H9 (cell line): ENCODE data around the gene TTLL9. TPM values are rescaled to one million over a fixed set of nuclear protein-coding genes. Genes with fewer than 3 reads are reported as not detected.

Experiments used
- DNase-seq: peaks from one replicate; pipeline ENCODE4 v3.0.0-alpha.2; 2017
- H2AFZ ChIP-seq: one replicate; pipeline ENCODE4 v1.6.1; 2013; ENCODE audit warnings: mild to moderate bottlenecking, low read length, control low read depth, moderate library complexity
- H2AK5ac ChIP-seq: 2 replicates; pipeline ENCODE4 v1.6.1; 2013; ENCODE audit warnings: low read length, control low read depth, mixed read lengths; ENCODE audit not compliant: insufficient read length
- H2BK120ac ChIP-seq: one replicate; pipeline ENCODE4 v1.6.1; 2013; ENCODE audit warnings: low read depth, mild to moderate bottlenecking, low read length, control low read depth, inconsistent platforms; ENCODE audit not compliant: poor library complexity, severe bottlenecking
- H2BK12ac ChIP-seq: 2 replicates; pipeline ENCODE4 v1.6.1; 2013; ENCODE audit warnings: low read length, control low read depth, mixed read lengths, low read depth; ENCODE audit not compliant: insufficient read length
- H2BK15ac ChIP-seq: 2 replicates; pipeline ENCODE4 v1.6.1; 2013; ENCODE audit warnings: low read depth, low read length, control low read depth
- H2BK20ac ChIP-seq: one replicate; pipeline ENCODE4 v1.6.1; 2013; ENCODE audit warnings: low read depth, mild to moderate bottlenecking, low read length, control low read depth, inconsistent platforms; ENCODE audit not compliant: poor library complexity, severe bottlenecking
- H2BK5ac ChIP-seq: 2 replicates; pipeline ENCODE4 v1.6.1; 2013; ENCODE audit warnings: low read length, control low read depth, mixed read lengths; ENCODE audit not compliant: insufficient read length
- H3K14ac ChIP-seq: 2 replicates; pipeline ENCODE4 v1.6.1; 2013; ENCODE audit warnings: low read length, control low read depth; ENCODE audit not compliant: insufficient read depth
- H3K18ac ChIP-seq: 2 replicates; pipeline ENCODE4 v1.6.1; 2013; ENCODE audit warnings: low read depth, mild to moderate bottlenecking, mixed read lengths, low read length, control low read depth; ENCODE audit not compliant: insufficient read length
- H3K23ac ChIP-seq: 2 replicates; pipeline ENCODE4 v1.6.1; 2013; ENCODE audit warnings: low read length, control low read depth, mixed read lengths, low read depth; ENCODE audit not compliant: insufficient read length
- H3K23me2 ChIP-seq: 2 replicates; pipeline ENCODE4 v1.6.1; 2013; ENCODE audit warnings: low read depth, mild to moderate bottlenecking, mixed read lengths, low read length, control low read depth; ENCODE audit not compliant: insufficient read length, poor library complexity, severe bottlenecking
- H3K27ac ChIP-seq: 2 replicates; pipeline ENCODE4 v1.5.1; 2013; ENCODE audit warnings: low read length, control low read depth, mixed read lengths, low read depth; ENCODE audit not compliant: insufficient read length
- H3K27me3 ChIP-seq: 2 replicates; pipeline ENCODE4 v1.6.1; 2013; ENCODE audit warnings: low read length, control low read depth, inconsistent platforms; ENCODE audit not compliant: insufficient read depth
- H3K4ac ChIP-seq: 2 replicates; pipeline ENCODE4 v1.6.1; 2013; ENCODE audit warnings: low read depth, mild to moderate bottlenecking, control low read depth, inconsistent platforms, low read length, moderate library complexity
- H3K4me1 ChIP-seq: 2 replicates; pipeline ENCODE4 v1.6.1; 2013; ENCODE audit warnings: low read length, control low read depth, inconsistent platforms; ENCODE audit not compliant: insufficient read depth
- H3K4me2 ChIP-seq: 2 replicates; pipeline ENCODE4 v1.6.1; 2013; ENCODE audit warnings: low read length, control low read depth, mixed read lengths; ENCODE audit not compliant: insufficient read length, insufficient read depth
- H3K56ac ChIP-seq: 2 replicates; pipeline ENCODE4 v1.6.1; 2013; ENCODE audit warnings: low read depth, mild to moderate bottlenecking, mixed read lengths, low read length, control low read depth; ENCODE audit not compliant: insufficient read length
- H3K79me1 ChIP-seq: 2 replicates; pipeline ENCODE4 v1.6.1; 2013; ENCODE audit warnings: low read depth, mild to moderate bottlenecking, moderate library complexity, low read length, control low read depth, inconsistent platforms; ENCODE audit not compliant: insufficient read depth, poor library complexity, severe bottlenecking
- H3K79me2 ChIP-seq: 2 replicates; pipeline ENCODE4 v1.6.1; 2013; ENCODE audit warnings: low read length, control low read depth, inconsistent platforms; ENCODE audit not compliant: insufficient read depth
- H3K9ac ChIP-seq: 2 replicates; pipeline ENCODE4 v1.6.1; 2013; ENCODE audit warnings: low read length, control low read depth, mixed read lengths; ENCODE audit not compliant: insufficient read length; ENCODE audit errors: extremely low read depth
- H3K9me3 ChIP-seq: one replicate; pipeline ENCODE4 v1.6.1; 2013; ENCODE audit warnings: low read depth, low read length, inconsistent platforms; ENCODE audit not compliant: control insufficient read depth
- H3T11ph ChIP-seq: one replicate; pipeline ENCODE4 v1.6.1; 2013; ENCODE audit warnings: mild to moderate bottlenecking, low read length, control low read depth, inconsistent platforms
- H4K20me1 ChIP-seq: one replicate; pipeline ENCODE4 v1.6.1; 2013; ENCODE audit not compliant: control insufficient read depth, insufficient read length, insufficient read depth
- H4K5ac ChIP-seq: 2 replicates; pipeline ENCODE4 v1.6.1; 2013; ENCODE audit warnings: low read depth, mild to moderate bottlenecking, mixed read lengths, low read length, control low read depth; ENCODE audit not compliant: insufficient read length
- H4K8ac ChIP-seq: replicated peaks from 2 replicates; pipeline ENCODE4 v1.6.1; 2013; ENCODE audit warnings: low read length, control low read depth, mixed read lengths, low read depth; ENCODE audit not compliant: insufficient read length
- H4K91ac ChIP-seq: 2 replicates; pipeline ENCODE4 v1.6.1; 2013; ENCODE audit warnings: low read depth, mild to moderate bottlenecking, moderate library complexity, mixed read lengths, low read length, control low read depth; ENCODE audit not compliant: insufficient read length
- H3K27ac Mint-ChIP-seq, 3 experiments: 2 replicates in 2 of 3; 3 replicates in 1 of 3; pipeline ENCODE4 v1.8.0; 2020 to 2021; ENCODE audit warnings: mixed read lengths in 3 of 3, mild to moderate bottlenecking in 1 of 3, moderate library complexity in 1 of 3
- H3K27me3 Mint-ChIP-seq: 2 replicates; pipeline ENCODE4 v1.8.0; 2021; ENCODE audit warnings: low read depth, mild to moderate bottlenecking, moderate library complexity, mixed read lengths
- H3K36me3 Mint-ChIP-seq, 3 experiments: 2 replicates in 2 of 3; 3 replicates in 1 of 3; pipeline ENCODE4 v1.8.0; 2020 to 2021; ENCODE audit warnings: low read depth in 3 of 3, mixed read lengths in 3 of 3; ENCODE audit not compliant: insufficient read depth in 1 of 3
- H3K4me1 Mint-ChIP-seq, 2 experiments: 2 replicates each; pipeline ENCODE4 v1.8.0; 2020; ENCODE audit warnings: mixed read lengths in 2 of 2
- H3K4me3 Mint-ChIP-seq, 2 experiments: 2 replicates in 1 of 2; 3 replicates in 1 of 2; pipeline ENCODE4 v1.8.0; 2020 to 2021; ENCODE audit warnings: mild to moderate bottlenecking in 2 of 2, mixed read lengths in 2 of 2, moderate library complexity in 1 of 2
- H3K9me3 Mint-ChIP-seq, 2 experiments: 2 replicates in 1 of 2; 3 replicates in 1 of 2; pipeline ENCODE4 v1.8.0; 2020; ENCODE audit warnings: mild to moderate bottlenecking in 2 of 2, mixed read lengths in 2 of 2, moderate library complexity in 1 of 2
- CTCF ChIP-seq: fragments of 200-600 bp; sonication (generic); conservative IDR thresholded peaks from 3 replicates; pipeline ENCODE4 v1.8.0; 2021; ENCODE audit warnings: antibody characterized with exemption, mild to moderate bottlenecking
- WGBS: extraction: QIAGEN DNeasy Blood & Tissue Kit; methylation state at CpG from one replicate; pipeline ENCODE4 v1.1.7; 2013; ENCODE audit warnings: missing lambda C conversion rate, low lambda C conversion rate, mixed read lengths; ENCODE audit not compliant: insufficient read length; ENCODE audit errors: extremely low coverage; 5-methylcytosine and 5-hydroxymethylcytosine counted together
- total RNA-seq: library from RNA; stranded (reverse); gene quantifications from 2 replicates; pipeline ENCODE4 v1.2.1, GENCODE V29; 2021

The TTLL9 gene
- total RNA-seq, 1 experiment from 2014 or later, result 0.20 TPM

GRCh38 chr20:31844737-31845299, 25.6 kb upstream of the TTLL9 start:
- Histone ChIP-seq H3K79me1 (no peaks in the 10 kb centered on the region), H3K4ac (no peak overlapping the region), H2BK20ac (no peak overlapping the region), H3K9ac (no peak overlapping the region), H3K4me2 (no peak overlapping the region), H3K14ac (no peak overlapping the region), H4K8ac (no peak overlapping the region), H3K27ac (no peak overlapping the region), H4K20me1 (no peaks in the 10 kb centered on the region), H3K4me1 (no peaks in the 10 kb centered on the region; the same call in 1 of the 2 replicates), H3K23ac (no peak overlapping the region), H2BK5ac (no peak overlapping the region), H2BK120ac (no peak overlapping the region), H2BK15ac (no peak overlapping the region), H3K56ac (no peak overlapping the region), H3K79me2 (no peaks in the 10 kb centered on the region), H4K5ac (no peak overlapping the region), H3T11ph (no peak overlapping the region), H3K23me2 (no peaks in the 10 kb centered on the region), H3K18ac (no peak overlapping the region), H2BK12ac (no peak overlapping the region), H3K27me3 (no peaks in the 10 kb centered on the region), H3K9me3 (no peaks in the 10 kb centered on the region), H2AFZ (no peak overlapping the region), H4K91ac (no peak overlapping the region), H2AK5ac (no peak overlapping the region)
- Mint-ChIP-seq H3K27ac (no peak overlapping the region), H3K4me3 (no peak overlapping the region), H3K36me3 (no peaks in the 10 kb centered on the region), H3K4me1 (peaks cover 28 to 29% of the 10 kb centered on the region in 2 experiments), H3K9me3 (no peaks in the 10 kb centered on the region), H3K27me3 (peaks cover 23% of the 10 kb centered on the region)
- TF ChIP-seq CTCF, result no peak
- DNase-seq, result no peak
- WGBS, result no CpG with 5 or more reads among the region's 28 CpGs
